Right lung (tissue), 5 donors: ENCODE data around the gene BMPR1A. TPM values are rescaled to one million over a fixed set of nuclear protein-coding genes. Genes with fewer than 3 reads are reported as not detected.
"Not testable (repeated sequence)": the region's sequence is repeated elsewhere in the genome, so short reads cannot be mapped to it uniquely, and the experiment has no call there.

ENCODE experiments used
- DNase-seq, 2 donors: peaks; one replicate each; pipeline ENCODE4 v3.0.0-alpha.2; 2013
- polyA plus RNA-seq, 5 donors: library from polyadenylated mRNA; unstranded; fragments of 120-200 nt; gene quantifications; one replicate each; pipeline versions ENCODE4 v1.2.1 to v1.2.3, GENCODE V29; 2013; ENCODE audit warnings: inconsistent platforms in 1 of 5, low replicate concordance in 1 of 5; ENCODE audit not compliant: insufficient read length in 5 of 5, insufficient read depth in 1 of 5

BMPR1A gene
- polyA plus RNA-seq, 5 donors = 53.2 to 90.9 (median 75.3) TPM

DNA sequence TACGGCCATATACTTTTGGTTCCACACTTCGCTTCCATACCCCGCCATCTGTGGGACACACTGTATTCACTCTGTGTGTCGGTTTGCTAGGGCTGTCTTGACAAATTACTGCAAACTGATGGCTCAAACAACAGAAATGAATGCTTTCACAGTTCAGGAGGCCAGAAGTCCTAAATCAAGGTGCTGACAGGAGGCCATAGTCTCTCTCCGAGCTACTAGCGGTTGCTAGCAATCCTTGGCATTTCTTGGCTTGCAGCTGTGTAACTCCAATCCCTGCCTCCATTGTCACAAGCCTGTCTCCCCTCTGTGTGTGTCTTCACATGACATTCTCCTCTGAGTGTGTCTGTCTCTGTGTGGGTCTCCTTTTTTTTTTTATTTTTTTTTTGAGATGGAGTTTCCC is 28.9 kb upstream of the BMPR1A start:
- DNase-seq = no peak

DNA sequence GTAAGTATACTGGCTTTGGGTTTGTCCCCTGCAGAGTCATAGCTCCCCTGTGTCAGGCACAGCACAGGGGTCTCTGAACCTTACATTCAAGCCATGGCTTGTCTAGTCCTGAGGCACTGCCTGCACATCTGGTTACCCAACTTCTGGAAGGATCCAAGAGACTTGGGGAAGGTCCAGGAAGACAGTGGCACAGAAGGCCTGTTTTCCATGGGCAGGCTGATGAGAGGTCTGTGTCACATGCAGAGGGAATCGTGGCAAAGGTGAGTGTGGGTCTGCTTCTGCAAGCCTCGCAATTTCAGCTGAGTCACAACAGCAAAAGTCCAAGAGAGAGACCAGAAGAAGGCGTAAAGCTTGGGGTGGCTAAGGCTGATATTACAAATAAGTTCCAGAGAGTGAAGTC is 28.4 kb upstream of the BMPR1A start:
- no peak for DNase-seq

DNA sequence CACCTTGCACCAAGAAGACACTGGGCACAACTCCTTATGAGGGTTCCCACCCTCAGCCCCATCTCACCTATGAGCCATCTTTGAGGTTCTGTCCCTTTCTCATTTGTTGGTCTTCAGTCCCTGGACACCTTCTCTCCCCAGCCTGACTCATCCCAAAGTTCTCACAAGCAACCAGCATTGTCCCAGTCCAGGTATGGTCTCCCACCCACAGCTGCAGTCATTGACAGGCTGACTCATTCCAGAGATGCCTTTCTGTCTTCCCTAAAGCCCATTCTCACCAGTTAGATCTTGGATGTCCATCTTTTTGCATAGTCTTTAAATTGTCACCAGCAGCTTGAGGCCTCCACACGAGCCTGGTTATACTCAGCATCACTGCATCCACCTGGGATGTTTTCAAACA is 26.7 kb upstream of the BMPR1A start:
- no peak for DNase-seq

DNA sequence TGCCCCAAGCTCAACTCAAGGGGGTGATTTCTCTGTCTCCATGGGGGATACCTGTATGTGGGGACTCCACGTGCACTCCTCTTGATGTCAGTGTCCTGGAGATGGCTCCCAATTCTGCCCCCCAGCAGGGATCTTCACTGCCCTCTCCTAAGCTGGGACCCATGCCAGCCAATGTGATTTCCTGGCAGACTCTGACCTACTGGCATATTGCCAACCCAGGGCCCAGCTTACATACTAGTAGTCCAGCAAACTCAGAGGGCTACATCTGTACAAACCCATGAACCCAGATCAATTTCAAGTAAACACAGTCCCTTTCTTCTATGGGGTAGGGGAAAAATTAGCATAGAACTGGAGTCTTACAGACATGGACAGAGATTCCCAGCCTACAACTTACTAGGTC is 26.2 kb upstream of the BMPR1A start:
- DNase-seq = no peak

DNA sequence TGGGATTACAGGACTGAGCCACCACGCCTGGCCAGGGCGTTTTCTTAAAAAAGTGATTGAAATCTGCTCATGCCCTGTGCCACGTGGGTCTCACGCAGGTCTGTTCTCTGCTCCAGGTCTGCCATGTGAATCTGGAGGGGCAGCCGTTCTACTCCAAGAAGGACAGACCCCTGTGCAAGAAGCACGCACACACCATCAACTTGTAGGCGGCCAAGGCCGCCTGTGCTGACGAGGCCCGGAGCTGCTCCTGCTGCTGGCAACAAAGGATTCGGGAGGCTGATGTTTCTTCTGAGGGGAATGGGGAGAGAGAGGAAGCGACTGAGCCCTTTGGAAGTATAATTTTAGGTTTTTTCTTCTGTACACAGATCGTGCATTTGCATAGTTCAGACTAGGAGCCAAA is 23.6 kb upstream of the BMPR1A start:
- DNase-seq = no peak

DNA sequence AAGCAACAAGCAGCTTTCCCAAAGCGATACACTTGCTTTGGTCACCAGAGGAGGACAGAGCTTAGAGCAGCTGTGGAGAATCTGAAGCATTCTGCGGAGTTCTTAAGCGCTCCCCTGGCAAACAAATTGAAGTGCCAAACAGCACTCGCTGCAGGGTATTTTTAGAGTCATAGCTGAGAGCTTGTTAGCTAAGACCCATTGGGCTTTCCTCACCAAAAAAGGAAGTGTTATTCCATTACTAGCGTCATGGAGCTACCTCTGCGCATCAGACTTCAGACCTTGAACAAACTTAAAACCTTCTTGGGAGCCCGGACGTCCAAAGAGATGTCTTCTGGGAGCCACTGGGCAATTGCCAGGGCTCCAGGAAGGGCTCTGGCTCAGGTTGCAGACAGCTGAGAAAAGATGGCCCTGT is 23.2 kb upstream of the BMPR1A start:
- DNase-seq = peak in 1 of 2 donors; percentile 33

DNA sequence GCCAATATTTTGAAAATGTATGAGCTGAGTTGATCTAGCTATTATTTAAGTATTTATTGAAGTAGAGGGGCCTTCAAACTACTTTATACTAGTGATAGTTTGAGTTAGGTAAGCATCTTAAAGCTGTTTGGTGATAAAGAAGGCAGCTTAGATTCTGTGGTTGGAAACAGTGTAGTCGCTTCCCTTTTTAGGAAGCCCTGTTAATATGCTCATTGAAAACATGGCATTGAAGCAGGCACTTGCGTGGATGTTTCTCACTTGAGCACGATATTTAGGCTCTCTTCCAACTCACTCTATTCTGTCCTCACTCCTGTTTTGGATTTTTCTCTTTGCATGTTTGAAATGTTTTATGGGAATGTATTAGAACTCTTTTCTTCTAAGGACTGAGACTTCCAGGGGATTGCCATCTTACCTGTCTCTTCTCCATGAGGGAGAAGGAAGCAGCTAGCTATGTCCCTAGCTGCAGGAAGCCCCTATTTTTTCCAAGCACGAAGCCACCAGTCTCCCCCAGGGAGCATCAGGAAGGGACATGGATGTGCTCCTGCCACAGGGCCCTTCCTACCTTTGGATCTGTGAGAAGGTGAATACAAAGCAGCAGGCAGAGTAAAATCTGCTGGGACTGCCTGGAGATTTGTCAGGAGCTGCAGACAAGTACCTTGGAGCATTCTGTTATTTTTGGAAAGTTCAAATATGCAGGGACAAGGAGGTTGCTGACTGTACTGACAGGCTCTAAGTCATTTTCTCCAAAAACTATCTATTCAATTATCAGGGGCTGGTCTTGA is 22.0 kb upstream of the BMPR1A start:
- DNase-seq = no peak

DNA sequence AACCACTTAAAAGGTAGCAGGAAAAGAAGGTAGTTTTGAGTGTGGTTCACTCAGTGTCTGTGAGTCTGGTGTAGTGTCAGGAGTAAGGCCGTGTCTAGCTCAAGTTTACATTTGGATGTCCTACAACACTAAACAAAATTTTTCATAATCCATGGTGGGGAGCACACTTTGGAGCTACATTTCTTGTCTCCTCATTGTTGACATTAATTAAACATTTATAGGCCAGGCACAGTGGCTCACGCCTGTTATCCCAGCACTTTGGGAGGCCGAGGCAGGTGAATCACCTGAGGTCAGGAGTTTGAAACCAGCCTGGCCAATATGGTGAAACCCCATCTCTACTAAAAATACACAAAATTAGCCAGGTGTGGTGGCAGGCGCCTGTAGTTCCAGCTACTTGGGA is 21.1 kb upstream of the BMPR1A start:
- DNase-seq = not testable (repeated sequence)

DNA sequence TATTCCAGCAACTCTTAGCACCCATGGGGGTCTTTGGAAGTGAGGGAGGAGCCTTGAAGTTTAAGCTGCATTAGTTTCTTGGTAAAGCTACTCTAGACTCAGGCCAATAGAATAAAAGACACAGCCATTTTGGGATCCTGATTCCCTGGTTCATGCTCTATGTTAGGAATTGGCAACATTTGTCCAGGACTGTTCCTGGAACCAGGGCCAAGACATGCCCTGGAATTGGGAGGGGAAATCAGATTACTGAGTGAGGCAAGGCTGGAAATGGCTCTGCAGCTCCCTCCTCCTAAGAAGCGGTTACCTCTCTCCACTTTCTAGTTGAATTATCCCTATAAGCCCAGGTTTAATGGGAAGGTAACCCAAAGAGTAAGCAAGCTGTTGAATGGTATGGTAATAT is 14.2 kb upstream of the BMPR1A start:
- no peak for DNase-seq

DNA sequence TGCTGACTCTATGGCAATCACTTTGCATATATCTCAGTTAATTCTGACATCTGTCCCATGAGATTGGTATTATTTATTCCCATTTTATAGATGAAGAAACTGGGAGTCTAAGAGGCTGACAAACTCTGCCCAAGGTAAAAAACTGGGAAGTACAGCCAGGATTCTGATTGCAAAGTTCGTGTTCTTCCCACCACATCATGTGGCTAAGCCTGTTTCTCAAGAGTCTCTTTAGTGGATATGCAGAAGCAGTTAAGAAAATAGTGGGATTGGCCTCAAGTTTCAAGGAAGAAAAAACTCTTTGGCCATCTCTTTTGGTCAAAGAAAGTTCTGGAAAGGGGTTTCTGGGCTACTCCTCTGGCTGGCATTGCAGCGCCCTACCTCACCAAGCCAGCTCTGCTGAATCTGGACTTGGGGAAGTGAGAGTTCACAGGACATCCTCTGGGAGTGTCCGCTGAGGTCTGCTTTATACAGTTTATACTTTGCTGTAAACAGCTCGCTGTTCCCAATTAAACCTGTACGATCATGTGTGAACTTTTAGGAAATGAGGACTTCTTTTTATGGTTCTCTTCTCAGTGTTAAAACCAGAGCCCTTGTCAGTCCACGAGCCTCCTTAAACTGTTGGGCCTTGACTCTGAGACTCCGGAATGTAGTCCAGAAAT is 12.2 kb upstream of the BMPR1A start:
- DNase-seq = no peak

DNA sequence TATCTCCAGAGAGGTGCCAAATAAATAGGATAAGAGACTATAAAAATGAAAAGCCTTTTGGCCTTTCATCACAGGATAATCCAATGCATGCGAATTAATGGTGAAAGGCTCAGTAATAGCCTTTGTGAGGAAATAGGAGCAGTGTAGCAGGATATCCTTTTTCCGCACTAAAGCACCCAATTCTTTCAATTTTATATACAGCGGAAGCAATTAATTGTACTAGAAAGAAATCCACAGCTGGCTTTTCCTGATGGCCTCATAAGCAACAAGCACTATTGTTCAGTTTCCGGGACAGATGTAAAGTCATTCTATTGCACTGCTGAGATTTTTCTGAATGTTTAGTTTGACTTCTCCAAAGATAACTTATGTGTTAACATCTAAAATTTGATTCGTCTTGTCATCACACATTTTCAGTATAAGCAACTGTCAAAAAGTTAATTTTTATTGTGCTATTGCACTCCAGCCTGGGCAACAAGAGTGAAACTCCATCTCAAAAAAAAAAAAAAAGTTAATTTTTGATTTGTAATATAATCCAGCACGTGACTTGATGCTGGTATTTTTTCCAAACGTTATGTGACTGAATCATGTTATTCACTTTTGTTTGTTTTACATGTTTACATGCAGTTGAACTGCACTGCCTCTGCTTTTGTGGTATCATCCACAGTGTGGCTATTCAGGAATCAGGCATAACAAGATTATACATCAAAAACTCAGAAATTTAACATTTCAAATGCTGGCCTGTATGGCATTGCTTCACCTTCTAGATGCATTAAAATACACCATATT is 8.4 kb upstream of the BMPR1A start:
- peak in 1 of 2 donors; percentile 59 for DNase-seq

DNA sequence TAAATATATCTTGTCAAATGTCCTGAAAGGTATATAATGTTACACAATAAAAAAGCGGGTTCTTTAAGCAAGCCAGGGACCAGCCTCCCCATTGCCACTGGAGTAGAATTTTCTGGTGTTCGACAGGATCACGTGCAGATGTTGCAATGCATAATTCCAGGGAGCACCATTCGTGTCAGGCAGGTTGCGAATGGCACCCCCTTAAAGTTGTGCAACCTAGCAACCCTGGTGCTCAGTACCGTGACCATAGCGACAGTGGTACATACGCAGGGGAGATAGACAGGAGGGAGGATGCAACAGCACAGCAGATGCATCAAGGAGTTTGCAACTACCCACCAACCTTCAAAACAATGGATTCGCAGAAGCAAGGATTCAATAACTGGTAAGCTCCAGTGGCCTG is 6.6 kb upstream of the BMPR1A start:
- DNase-seq = no peak

DNA sequence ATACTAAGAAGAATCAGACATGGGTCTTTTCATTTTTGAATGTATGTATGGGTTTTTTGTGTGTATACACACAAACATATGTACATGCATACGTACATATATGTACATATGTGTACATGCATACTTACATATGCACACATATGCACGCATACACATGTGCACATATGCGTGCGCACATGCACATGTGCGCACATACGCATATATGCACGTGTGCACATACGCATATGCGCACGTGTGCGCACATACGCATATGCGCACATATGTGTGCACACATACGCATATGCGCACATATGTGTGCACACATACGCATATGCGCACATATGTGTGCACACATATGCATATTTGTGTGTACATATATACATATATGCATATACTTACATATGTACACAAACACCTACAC is 4.9 kb upstream of the BMPR1A start:
- no peak for DNase-seq

DNA sequence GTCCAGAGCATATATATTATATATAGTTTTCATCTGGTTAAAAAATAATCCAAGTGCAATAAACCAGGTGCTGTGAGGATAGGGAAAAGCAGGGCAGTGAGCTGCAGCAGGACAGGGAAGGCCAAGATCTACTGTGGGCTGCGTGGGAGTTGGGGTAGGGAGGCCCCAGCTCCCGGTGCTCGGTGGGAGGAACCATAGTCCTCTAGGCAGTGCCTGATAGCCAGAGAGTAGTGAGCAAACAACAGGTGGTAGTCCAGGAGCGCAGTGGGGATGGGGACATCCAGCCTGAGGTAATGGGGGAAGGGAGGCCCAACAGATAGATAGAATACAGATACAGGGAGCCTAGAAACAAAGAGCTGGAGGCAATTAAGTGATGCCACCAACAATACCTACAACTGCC is 4.1 kb upstream of the BMPR1A start:
- no peak for DNase-seq

DNA sequence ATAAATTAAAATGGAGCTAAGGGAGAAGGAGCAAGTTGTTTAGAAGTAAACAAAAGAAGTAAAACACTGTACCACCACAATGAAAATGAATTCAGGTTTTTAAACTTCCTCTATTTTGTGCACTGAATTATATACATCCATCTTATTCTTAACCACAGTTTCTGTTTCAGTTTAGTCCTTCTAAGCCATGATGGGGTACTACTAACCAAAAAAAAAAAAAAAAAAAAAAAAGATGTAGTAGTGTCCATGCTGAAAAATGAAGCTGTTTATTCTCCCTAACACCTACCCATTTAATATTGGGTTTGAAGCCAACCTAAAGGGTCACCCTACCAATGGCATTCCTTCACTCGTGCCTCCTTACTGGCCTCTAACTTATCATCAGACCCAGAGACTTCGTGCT is 3.4 kb upstream of the BMPR1A start:
- DNase-seq = no peak

DNA sequence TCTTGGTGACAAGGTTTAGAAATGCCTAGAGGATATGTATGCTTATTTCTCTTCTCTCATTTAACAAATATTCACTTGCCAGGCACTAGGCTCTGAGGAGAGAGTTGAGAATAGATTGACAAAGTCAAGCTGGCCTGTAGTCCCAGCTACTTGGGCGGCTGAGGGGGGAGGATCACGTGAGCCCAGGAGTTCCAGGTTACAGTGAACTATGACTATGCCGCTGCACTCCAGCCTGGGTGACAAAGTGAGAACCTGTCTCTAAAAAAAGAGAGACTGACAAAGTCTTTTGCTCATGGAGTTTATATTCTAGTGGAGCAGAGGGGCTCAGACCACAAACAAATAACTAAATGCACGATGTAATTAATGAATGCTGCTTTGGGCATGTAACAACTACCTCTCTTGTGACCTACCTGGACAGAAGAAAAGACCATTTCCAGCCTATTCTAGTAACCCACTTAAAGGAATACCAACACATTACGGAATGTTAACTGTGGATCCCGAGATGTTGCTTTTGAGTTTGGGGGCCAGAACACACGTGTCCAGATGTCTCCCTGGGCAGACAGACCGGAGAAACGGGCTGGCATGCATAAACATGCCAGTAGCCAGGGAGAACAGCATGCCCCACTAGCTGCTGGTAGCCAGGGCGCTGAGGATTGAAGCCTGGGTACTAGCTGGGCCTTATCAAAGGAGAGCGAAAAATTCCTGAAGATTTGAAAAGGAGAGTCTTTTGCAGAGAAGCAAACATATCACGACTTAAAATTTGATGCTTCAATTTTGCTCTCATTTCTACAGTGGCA is 2.6 kb upstream of the BMPR1A start:
- no peak for DNase-seq

DNA sequence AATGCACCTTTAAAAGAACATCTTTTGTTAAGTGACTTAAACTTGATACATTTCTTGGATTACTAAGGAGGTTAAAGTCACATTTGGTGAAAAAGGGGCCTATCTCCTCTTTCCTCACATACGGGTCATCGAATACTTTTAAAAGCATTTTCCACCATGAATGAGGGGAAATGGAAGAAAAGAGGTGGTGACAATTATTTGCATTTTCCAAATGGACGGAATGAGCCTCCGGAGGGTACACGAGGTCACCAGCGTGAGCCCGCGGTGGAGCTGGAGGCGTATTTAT is 1.0 kb upstream of the BMPR1A start:
- no peak for DNase-seq

DNA sequence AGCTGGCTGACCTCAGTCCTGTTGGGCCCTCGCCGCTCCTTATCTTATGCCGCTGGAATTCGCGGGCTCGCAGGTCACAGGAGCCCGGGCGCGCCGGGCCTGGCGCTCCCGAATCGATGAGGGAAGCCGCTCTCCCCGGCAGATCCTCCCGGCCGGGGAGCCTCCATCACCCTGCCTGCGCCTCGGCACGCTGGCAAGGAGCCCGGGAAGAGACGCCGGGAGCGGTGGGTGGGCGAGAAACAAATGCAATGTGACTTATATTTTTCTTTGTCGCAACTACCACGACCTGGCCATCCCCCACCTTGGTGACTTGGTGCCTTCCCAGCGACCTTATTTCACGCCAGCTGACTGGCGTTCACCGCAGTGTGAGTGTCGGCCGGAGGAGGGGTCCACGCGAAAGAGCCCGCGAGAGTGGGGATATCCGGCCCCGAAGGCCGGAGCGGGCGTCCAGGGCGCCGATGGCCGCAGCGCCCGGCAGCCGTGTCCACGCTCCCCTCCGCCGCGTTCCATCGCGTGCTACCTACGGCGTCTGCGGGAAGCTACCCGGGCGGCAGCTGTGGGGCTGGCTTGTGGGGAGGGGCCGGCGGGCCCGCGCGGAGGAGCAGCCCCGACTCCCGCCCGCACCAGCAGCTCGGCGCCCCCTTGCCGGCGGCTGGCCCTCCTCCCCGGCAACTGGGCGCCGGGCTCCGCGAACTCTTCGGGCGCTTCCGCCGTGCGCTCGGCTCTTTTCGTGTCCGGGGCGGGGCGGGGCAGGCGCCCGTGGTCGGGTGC is 494 bp upstream of the BMPR1A start:
- peak; percentile 93 to 94 for DNase-seq

DNA sequence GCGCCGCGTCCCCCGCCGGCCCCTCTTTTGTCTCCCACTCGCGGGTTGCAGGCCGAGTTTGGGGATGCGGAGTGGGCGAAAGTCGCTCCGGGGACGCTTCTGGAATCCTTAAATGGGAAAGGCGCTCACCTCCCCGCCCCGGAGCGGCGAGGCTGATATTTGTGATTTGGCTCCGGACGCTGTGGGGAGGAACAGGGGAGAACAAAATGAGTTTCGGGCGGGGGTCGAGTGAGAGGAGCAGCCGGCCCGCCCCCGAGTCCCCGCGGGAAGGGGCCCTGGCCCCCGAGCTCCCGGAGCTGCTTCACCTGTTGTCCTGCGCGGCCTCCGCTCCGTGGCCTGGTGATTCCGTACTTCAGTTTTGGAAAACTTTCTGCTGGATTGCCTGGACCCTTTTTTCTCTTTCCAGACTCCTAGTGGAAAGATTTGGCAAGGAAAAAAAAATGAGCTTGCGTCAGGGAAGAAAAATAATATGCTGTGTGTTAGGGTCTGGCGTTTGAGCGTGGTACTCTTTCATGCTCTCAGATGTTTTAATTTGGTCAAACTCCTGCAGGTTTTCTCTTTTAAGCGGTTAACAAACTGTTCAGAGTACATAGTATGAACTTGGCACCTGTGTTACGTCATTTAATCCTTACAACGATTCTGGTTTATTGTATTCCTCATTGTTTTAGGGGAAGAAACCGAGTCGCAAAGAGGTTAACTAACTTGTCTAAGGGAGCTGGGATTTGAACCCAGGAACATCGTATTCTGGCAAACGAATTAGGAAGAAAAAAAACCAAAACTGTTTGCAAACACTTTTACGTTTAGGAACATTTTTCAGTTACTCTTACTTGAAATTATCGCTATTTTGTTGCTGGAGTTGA is 924 bp downstream of the BMPR1A start:
- DNase-seq = peak; percentile 70 to 72
